ENCODE measurements around the gene TLR10. TPM values are rescaled to one million over a fixed set of nuclear protein-coding genes. Genes with fewer than 3 reads are reported as not detected.

TLR10 gene
- total and polyA plus RNA-seq, 5 donors, result 0.06 TPM; not detected in 4

DNA sequence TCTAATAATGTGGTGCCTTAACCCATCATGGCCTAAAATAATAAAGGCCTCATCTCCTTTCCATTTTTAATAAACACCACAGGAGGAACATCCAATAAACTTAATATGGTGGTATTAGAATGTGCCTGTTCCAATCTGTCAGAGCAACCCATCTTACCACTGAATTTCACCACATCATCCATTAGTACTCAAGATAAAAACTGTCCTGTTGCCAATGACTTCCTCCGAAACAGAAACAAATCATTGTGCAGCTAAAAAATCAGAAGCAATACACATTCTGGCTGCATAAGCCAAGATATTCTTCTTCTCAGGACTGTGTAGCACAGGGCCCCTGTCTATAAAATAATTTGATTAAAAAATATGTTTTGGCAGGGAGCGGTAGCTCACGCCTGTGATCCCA, 18.5 kb downstream of the TLR10 start:
- Histone ChIP-seq H3K9me3 (ENCODE audit: control insufficient read depth, low read length) (no peaks in the 10 kb centered on the region), H3K27me3 (ENCODE audit: control insufficient read depth, insufficient read depth) (no peaks in the 10 kb centered on the region), H3K4me3 (ENCODE audit: low read length) (no peak overlapping the region), H3K27ac (ENCODE audit: low read length) (no peak overlapping the region), H3K4me1 (ENCODE audit: control insufficient read depth, insufficient read depth, low read length) (peaks cover 2% of the 10 kb centered on the region)
- intact Hi-C loops (cut with DNase I), result loop anchor here in 2 of 4 donors (10.0 kb wide), 2 partner anchors 101 to 371 kb away; partner anchors contain the start of gene FAM114A1 (in 1 of the 2)
- WGBS, result 80% methylated on average over 3 of the region's 3 CpGs
- ATAC-seq (no peak), DNase-seq (no peak)

DNA sequence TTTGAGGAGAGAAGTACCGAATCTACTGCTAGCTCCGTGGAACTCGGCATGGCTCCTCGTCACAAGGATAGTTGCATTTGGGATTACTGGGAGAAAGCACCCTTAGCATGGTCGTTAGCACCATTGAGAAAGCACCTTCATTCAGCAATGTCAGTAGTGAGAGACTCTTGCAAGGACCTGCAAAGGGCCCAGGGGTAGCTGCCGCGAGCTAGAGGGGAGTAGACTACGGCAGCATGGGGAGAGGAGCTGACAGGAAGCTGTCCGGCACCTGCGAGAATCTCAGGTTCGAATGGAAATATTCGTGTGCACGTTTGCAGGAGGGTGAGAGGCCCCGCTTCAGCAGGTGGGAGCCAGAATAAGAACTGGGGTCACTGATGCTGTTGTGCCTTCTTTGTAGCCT, 20.2 kb downstream of the TLR10 start:
- no peaks in the 10 kb centered on the region for H3K9me3 ChIP-seq (ENCODE audit: control insufficient read depth, low read length)
- no peak overlapping the region for H3K27ac ChIP-seq (ENCODE audit: low read length)
- DNase-seq, result no peak
- ATAC-seq, result no peak
- 90% methylated on average over 14 of the region's 14 CpGs for WGBS
- H3K4me1 ChIP-seq (ENCODE audit: control insufficient read depth, insufficient read depth, low read length), result peaks cover 3% of the 10 kb centered on the region
- intact Hi-C loops (cut with DNase I), result loop anchor here in 2 of 4 donors (10.0 kb wide), 2 partner anchors 102 to 372 kb away; partner anchors contain the start of gene FAM114A1 (in 1 of the 2)
- H3K27me3 ChIP-seq (ENCODE audit: control insufficient read depth, insufficient read depth), result no peaks in the 10 kb centered on the region
- no peak overlapping the region for H3K4me3 ChIP-seq (ENCODE audit: low read length)

DNA sequence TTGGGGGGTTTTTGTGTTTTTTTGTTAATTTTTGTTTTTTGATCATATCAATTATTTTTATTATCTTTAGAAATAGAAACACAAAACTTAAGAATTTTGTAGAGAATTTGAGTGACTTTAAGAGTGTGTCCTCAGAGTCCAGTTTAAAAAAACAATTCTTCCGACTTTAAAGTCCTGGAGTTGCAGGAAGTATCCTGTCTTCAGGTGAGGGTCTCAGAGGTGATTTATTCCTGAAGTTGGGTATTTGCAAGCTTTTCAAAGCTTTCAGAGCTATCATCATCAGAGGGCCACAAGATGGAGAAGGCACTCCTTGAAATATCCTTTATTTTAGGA, 23.0 kb downstream of the TLR10 start:
- no peak overlapping the region for H3K27ac ChIP-seq (ENCODE audit: low read length)
- peaks cover 3% of the 10 kb centered on the region for H3K4me1 ChIP-seq (ENCODE audit: control insufficient read depth, insufficient read depth, low read length)
- H3K9me3 ChIP-seq (ENCODE audit: control insufficient read depth, low read length), result no peaks in the 10 kb centered on the region
- ATAC-seq (no peak), DNase-seq (no peak)
- intact Hi-C loops (cut with DNase I), result loop anchor here in 2 of 4 donors (2.0 to 10.0 kb wide), 3 partner anchors 23 to 375 kb away; partner anchors contain the start of genes FAM114A1 (in 1 of the 2) and TLR10 (in 1 of the 2)
- H3K4me3 ChIP-seq (ENCODE audit: low read length), result no peak overlapping the region
- 85% methylated on average over 1 of the region's 1 CpG for WGBS
- no peaks in the 10 kb centered on the region for H3K27me3 ChIP-seq (ENCODE audit: control insufficient read depth, insufficient read depth)

DNA sequence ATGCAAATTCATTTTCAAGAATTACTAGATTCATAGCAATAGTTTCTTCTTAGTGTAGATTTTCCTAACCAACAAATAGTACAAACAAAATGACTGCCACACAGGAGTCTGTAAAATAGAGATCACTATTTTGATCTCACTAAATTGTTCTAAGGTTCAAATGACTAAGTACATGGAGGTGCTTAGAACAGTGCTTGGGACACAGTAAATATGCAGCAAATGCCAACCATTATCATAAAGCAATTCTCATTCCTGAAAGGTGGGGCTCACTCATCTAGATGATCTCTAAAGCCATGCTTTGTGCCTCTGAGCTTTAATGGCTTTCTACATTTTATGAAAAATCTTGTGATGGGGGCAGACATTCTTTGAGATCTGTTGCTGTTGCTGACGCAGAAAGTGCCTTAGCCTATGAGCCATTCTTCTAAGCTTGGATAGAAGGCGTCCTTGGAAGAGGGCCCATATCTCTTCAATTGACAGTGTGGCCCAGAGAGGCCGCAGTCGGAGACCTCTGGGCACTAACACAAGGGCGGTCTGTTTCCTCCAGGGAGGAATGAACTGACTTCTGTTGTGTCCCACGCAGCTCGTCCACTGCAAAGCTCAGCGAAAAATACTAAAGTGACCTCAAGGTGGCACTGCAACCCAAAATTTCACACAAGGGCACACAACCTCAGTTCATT, 23.5 kb downstream of the TLR10 start:
- peaks cover 3% of the 10 kb centered on the region for H3K4me1 ChIP-seq (ENCODE audit: control insufficient read depth, insufficient read depth, low read length)
- DNase-seq (peak; percentile 56 to 78 (median 69)), ATAC-seq (peak; percentile 92 to 94)
- H3K27ac ChIP-seq (ENCODE audit: low read length), result no peak overlapping the region
- intact Hi-C loops (cut with DNase I), result loop anchor here in 1 of 4 donors (10.0 kb wide), 1 partner anchor 376 kb away; no protein-coding TSS in a partner anchor
- H3K9me3 ChIP-seq (ENCODE audit: control insufficient read depth, low read length), result no peaks in the 10 kb centered on the region
- H3K27me3 ChIP-seq (ENCODE audit: control insufficient read depth, insufficient read depth), result no peaks in the 10 kb centered on the region
- no peak overlapping the region for H3K4me3 ChIP-seq (ENCODE audit: low read length)
- 8% methylated on average over 8 of the region's 8 CpGs for WGBS

DNA sequence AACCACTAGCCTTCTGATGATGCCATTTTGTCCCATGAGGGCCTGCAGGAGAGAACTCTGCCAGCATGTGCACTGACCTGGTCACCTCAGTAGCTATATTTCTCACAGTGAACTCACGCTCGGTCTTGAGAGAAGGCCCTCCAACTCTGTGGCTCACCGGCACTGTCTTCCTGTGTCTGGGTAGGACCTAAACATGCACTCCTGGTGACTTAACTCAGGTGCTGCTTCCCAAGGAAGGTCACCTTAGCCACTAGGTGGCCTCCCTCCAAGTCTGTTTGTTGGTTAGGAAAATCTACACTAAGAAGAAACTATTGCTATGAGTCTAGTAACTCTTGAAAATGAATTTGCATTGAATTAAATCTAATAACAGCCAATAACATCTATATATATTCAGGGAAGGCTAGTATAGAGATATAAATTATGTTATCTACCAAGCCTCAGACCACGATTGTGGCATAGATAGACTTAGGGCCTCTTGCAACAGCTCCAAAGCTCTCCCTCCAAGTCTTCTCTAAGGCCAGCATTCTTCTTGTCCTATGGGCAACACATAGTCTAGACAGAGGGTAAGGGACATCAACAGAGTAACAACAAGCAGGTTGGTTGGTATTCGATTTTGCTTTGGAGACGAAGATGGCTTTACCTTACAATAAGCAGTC, 24.7 kb downstream of the TLR10 start:
- peaks cover 3% of the 10 kb centered on the region for H3K4me1 ChIP-seq (ENCODE audit: control insufficient read depth, insufficient read depth, low read length)
- intact Hi-C loops (cut with DNase I), result loop anchor here in 1 of 4 donors (10.0 kb wide), 1 partner anchor 377 kb away; no protein-coding TSS in a partner anchor
- DNase-seq, result no peak
- 84% methylated on average over 6 of the region's 6 CpGs for WGBS
- H3K27me3 ChIP-seq (ENCODE audit: control insufficient read depth, insufficient read depth), result no peaks in the 10 kb centered on the region
- ATAC-seq, result no peak
- H3K4me3 ChIP-seq (ENCODE audit: low read length), result no peak overlapping the region
- H3K9me3 ChIP-seq (ENCODE audit: control insufficient read depth, low read length), result no peaks in the 10 kb centered on the region
- no peak overlapping the region for H3K27ac ChIP-seq (ENCODE audit: low read length)

DNA sequence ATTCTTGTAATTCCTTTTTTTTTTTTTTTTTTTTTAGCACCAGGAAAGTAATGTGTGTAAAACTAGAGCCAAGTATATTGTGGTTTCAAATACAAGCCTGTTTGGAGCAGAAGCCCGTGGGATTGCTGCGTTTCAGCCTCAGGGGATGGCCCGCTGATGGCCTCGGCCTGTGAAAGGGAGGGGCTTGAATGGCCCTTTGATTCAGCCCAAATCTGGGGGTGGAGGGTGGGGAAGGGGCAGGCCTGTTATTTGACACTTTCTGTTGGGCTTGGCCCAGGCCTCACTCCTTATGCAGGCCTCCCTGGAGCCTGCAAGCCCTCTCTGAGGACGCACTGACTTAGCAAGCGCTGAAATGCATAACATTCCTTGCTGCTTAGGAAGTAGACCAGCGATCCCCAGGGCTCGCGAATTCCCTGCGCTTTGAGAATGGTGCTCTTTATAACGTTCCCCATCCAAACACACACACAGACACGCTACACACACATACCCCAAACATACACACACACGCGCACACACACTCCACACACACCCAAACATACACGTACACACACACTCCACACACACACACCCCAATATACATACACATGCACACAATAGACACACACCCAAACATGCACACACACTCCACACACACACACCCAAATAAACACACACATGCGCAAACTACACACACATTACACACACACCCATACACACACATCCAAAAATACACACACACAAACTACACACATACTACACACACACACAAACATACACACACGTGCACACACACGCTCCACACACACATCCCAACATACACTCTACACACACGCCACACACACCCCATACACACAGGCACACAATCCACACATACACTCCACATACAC, 29.6 kb downstream of the TLR10 start:
- no peak overlapping the region for H3K4me3 ChIP-seq (ENCODE audit: low read length)
- no peaks in the 10 kb centered on the region for H3K27me3 ChIP-seq (ENCODE audit: control insufficient read depth, insufficient read depth)
- peaks cover 5% of the 10 kb centered on the region for H3K4me1 ChIP-seq (ENCODE audit: control insufficient read depth, insufficient read depth, low read length)
- DNase-seq, result peak; percentile 87 to 93 (median 93)
- peak overlapping the region; percentile 43 for H3K27ac ChIP-seq (ENCODE audit: low read length)
- peak; percentile 98 for ATAC-seq
- intact Hi-C loops (cut with DNase I), result loop anchor here in 1 of 4 donors (10.0 kb wide), 1 partner anchor 382 kb away; no protein-coding TSS in a partner anchor
- H3K9me3 ChIP-seq (ENCODE audit: control insufficient read depth, low read length), result no peaks in the 10 kb centered on the region
- WGBS, result 35% methylated on average over 19 of the region's 19 CpGs

DNA sequence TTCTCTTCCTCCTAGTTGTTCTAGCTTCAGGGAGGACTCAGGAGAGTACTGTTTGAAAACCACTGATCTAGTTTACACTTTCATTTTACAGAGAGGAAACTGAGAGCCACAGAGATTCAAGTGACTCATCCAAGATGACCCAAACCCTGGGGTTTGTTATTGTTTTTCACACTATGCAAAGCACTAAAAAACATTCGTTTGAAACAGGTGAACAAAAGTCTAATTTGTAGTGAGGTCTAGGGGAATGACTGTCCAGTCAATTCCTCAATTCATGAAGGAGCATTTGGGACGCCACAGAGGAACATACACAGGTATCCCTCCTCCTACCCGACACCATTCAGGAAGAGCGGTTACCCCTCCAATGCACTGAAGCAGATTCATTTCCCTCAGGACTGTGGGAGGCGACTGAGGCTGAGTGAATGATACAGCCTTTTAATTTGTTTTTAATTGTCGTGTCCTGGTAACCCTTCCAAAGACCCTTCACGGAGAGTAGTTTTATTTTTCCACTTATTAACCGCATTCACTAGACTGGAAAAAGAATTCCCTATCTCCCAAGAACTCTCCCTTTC, 30.3 kb downstream of the TLR10 start:
- Histone ChIP-seq H3K27me3 (ENCODE audit: control insufficient read depth, insufficient read depth) (no peaks in the 10 kb centered on the region), H3K4me3 (ENCODE audit: low read length) (no peak overlapping the region), H3K27ac (ENCODE audit: low read length) (peak overlapping the region; percentile 49), H3K4me1 (ENCODE audit: control insufficient read depth, insufficient read depth, low read length) (peaks cover 5% of the 10 kb centered on the region), H3K9me3 (ENCODE audit: control insufficient read depth, low read length) (no peaks in the 10 kb centered on the region)
- DNase-seq (no peak), ATAC-seq (peak; percentile 19 to 34)
- intact Hi-C loops (cut with DNase I), result loop anchor here in 1 of 4 donors (10.0 kb wide), 1 partner anchor 382 kb away; no protein-coding TSS in a partner anchor
- WGBS, result 45% methylated on average over 8 of the region's 8 CpGs

DNA sequence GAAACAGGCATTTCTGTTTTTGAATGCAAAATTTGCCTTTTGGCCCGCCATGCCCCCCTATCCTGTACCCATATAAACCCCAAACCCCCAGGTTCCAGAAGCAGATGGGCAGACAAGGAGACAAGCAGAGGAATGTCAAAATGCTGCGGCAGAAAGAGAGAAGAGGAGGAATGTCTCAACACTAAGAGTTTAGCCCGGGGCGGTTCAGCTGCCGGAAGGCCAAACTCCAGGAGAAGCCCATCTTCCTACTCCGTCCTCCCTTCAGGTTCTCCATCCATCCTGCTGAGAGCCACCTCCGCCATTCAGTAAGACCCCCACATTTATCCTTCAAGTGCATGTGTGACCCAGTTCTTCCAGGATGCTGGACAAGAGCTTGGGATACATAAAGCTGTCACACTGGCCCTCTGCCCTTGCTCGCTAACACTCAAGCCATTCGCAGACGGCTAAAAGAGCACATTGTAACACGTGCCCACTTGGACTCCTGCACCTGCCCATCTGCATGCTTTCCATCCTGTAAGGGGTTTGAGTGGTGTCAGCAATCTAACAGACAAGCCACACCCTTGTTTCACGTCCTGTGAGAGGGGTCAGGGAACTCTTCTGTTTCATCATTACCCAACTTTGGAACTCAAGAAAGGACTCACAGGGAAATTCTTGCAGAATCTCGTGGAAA, 31.3 kb downstream of the TLR10 start:
- no peaks in the 10 kb centered on the region for H3K9me3 ChIP-seq (ENCODE audit: control insufficient read depth, low read length)
- no peak overlapping the region for H3K4me3 ChIP-seq (ENCODE audit: low read length)
- no peak for ATAC-seq
- intact Hi-C loops (cut with DNase I), result loop anchor here in 1 of 4 donors (10.0 kb wide), 1 partner anchor 383 kb away; no protein-coding TSS in a partner anchor
- no peaks in the 10 kb centered on the region for H3K27me3 ChIP-seq (ENCODE audit: control insufficient read depth, insufficient read depth)
- H3K4me1 ChIP-seq (ENCODE audit: control insufficient read depth, insufficient read depth, low read length), result peaks cover 5% of the 10 kb centered on the region
- WGBS, result 79% methylated on average over 13 of the region's 13 CpGs
- H3K27ac ChIP-seq (ENCODE audit: low read length), result no peak overlapping the region
- DNase-seq, result peak in 1 of 3 donors; percentile 29

DNA sequence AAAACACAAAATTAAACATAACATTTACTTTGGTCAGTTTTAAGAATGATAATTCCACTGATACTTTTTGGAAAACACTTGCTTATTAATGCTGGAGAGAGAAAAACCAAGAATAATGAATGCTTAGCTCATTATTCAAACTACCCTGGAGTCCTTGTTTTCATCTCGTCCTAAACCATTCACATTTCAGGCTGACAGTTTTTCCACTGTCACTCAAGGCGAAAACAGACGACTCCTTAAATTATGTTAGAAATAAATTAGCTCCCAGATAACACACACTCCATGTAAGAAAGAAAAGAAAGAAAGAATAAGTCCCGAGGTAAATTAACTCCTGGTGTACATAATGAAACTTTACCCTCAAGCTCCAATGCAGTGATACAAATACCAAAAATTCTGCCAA, 33.5 kb downstream of the TLR10 start:
- ATAC-seq, result no peak
- H3K27me3 ChIP-seq (ENCODE audit: control insufficient read depth, insufficient read depth), result no peaks in the 10 kb centered on the region
- H3K4me1 ChIP-seq (ENCODE audit: control insufficient read depth, insufficient read depth, low read length), result peaks cover 5% of the 10 kb centered on the region
- WGBS, result 77% methylated on average over 4 of the region's 4 CpGs
- intact Hi-C loops (cut with DNase I), result no loop called here
- no peak overlapping the region for H3K4me3 ChIP-seq (ENCODE audit: low read length)
- no peak overlapping the region for H3K27ac ChIP-seq (ENCODE audit: low read length)
- no peaks in the 10 kb centered on the region for H3K9me3 ChIP-seq (ENCODE audit: control insufficient read depth, low read length)
- no peak for DNase-seq

DNA sequence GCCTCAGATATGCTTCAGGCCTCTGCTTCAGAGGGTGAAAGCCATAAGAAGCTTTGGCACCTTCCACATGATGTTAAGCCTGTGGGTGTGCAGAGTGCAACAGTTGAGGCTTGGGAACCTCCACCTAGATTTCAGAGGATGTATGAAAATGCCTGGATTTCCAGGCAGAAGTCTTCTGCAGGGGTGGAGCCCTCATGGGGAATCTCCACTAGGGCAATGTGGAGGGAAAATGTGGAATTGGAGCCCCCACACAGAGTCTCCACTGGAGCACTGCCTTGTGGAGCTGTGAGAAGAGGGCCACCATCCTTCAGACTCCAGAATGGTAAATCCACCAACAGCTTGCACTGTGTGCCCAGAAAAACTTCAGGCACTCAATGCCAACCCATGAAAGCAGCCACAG, 35.2 kb downstream of the TLR10 start:
- H3K27ac ChIP-seq (ENCODE audit: low read length), result no peak overlapping the region
- ATAC-seq, result no peak
- intact Hi-C loops (cut with DNase I), result no loop called here

More for the DNA sequence above, 35.2 kb downstream of the TLR10 start:
- Histone ChIP-seq H3K9me3 (ENCODE audit: control insufficient read depth, low read length) (no peaks in the 10 kb centered on the region), H3K4me3 (ENCODE audit: low read length) (no peak overlapping the region), H3K27me3 (ENCODE audit: control insufficient read depth, insufficient read depth) (no peaks in the 10 kb centered on the region), H3K4me1 (ENCODE audit: control insufficient read depth, insufficient read depth, low read length) (peaks cover 5% of the 10 kb centered on the region)
- no peak for DNase-seq
